Cardiac fibroblast (primary cell): ENCODE data around the gene PRDM2.
A peak's percentile ranks its signal among the peaks of the same experiment; 100 is the strongest.

ENCODE experiments used
- DNase-seq, 2 donors: peaks; one replicate each; pipeline versions ENCODE4 v3.0.0 to v3.0.0-alpha.2; 2010; ENCODE audit warnings: low read depth in 2 of 2
- H3K4me3 ChIP-seq, 2 donors: replicated peaks in 1 of 2; 1 replicate in 1 of 2; 2 replicates in 1 of 2; pipeline ENCODE4 v1.5.1; 2011; ENCODE audit warnings: low read depth in 2 of 2, low read length in 2 of 2, mild to moderate bottlenecking in 2 of 2, moderate library complexity in 1 of 2
- CTCF ChIP-seq: IDR thresholded peaks from one replicate; pipeline ENCODE4 v1.5.1; 2011; ENCODE audit warnings: low read depth, mild to moderate bottlenecking, low read length, inconsistent platforms

Gene PRDM2

GRCh38 chr1:13723810-13724209, 23.8 kb downstream of the PRDM2 start:
- H3K4me3 ChIP-seq = no peak overlapping the region
- DNase-seq = peak; percentile 62 to 73
- TF ChIP-seq CTCF = no peak

GRCh38 chr1:13725714-13726175, 25.8 kb downstream of the PRDM2 start:
- peak; percentile 42 for TF ChIP-seq CTCF
- DNase-seq = peak; percentile 29 to 39
- H3K4me3 ChIP-seq = no peak overlapping the region

- no peak for TF ChIP-seq CTCF
- H3K4me3 ChIP-seq = no peak overlapping the region
- no peak for DNase-seq
These were observed 28.2 kb downstream of the PRDM2 start for GRCh38 chr1:13728091-13728715.

- no peak for TF ChIP-seq CTCF
- H3K4me3 ChIP-seq = no peak overlapping the region
- DNase-seq = no peak
These were observed 30.3 kb downstream of the PRDM2 start for GRCh38 chr1:13730291-13730690.

- H3K4me3 ChIP-seq = no peak overlapping the region
- no peak for TF ChIP-seq CTCF
- DNase-seq = no peak
These were observed 30.9 kb downstream of the PRDM2 start for GRCh38 chr1:13730751-13731482.

GRCh38 chr1:13731897-13732296, 31.9 kb downstream of the PRDM2 start:
- no peak for DNase-seq
- H3K4me3 ChIP-seq = no peak overlapping the region
- TF ChIP-seq CTCF = no peak
